Measurements from ENCODE around the gene ELP4.
A peak's percentile ranks its signal among the peaks of the same experiment; 100 is the strongest.
"Not testable (repeated sequence)": the region's sequence is repeated elsewhere in the genome, so short reads cannot be mapped to it uniquely, and the experiment has no call there.

Gene ELP4

GRCh38 chr11:31555938-31556337 lies 46.4 kb downstream of the ELP4 start:
- no peak for DNase-seq

- no peak for DNase-seq
Measured at GRCh38 chr11:31558001-31558400, 48.4 kb downstream of the ELP4 start.

- DNase-seq = no peak
Measured at GRCh38 chr11:31560842-31561476, 51.4 kb downstream of the ELP4 start.

- not testable (repeated sequence) for DNase-seq
Measured at GRCh38 chr11:31564517-31564916, 55.0 kb downstream of the ELP4 start.

GRCh38 chr11:31574133-31574532 lies 64.6 kb downstream of the ELP4 start:
- not testable (repeated sequence) for DNase-seq

- DNase-seq = not testable (repeated sequence)
Measured at GRCh38 chr11:31575764-31576163, 66.2 kb downstream of the ELP4 start.

- DNase-seq = not testable (repeated sequence)
Measured at GRCh38 chr11:31579412-31579811, 69.8 kb downstream of the ELP4 start.

GRCh38 chr11:31582697-31583096 lies 73.1 kb downstream of the ELP4 start:
- DNase-seq = no peak

GRCh38 chr11:31598454-31598853 lies 88.9 kb downstream of the ELP4 start:
- no peak for DNase-seq

GRCh38 chr11:31601635-31602282 lies 92.2 kb downstream of the ELP4 start:
- DNase-seq = no peak

GRCh38 chr11:31606893-31607292 lies 97.3 kb downstream of the ELP4 start:
- DNase-seq = no peak

- no peak for DNase-seq
Measured at GRCh38 chr11:31607914-31608313, 98.3 kb downstream of the ELP4 start.

- DNase-seq = no peak
Measured at GRCh38 chr11:31608995-31609394, 99.4 kb downstream of the ELP4 start.

GRCh38 chr11:31610544-31610943 lies 101.0 kb downstream of the ELP4 start:
- no peak for DNase-seq

- no peak for DNase-seq
Measured at GRCh38 chr11:31617246-31617645, 107.7 kb downstream of the ELP4 start.

GRCh38 chr11:31619980-31620379 lies 110.4 kb downstream of the ELP4 start:
- DNase-seq = no peak

GRCh38 chr11:31620434-31620833 lies 110.9 kb downstream of the ELP4 start:
- DNase-seq = no peak

- DNase-seq = no peak
Measured at GRCh38 chr11:31625868-31626267, 116.3 kb downstream of the ELP4 start.

GRCh38 chr11:31628111-31628510 lies 118.5 kb downstream of the ELP4 start:
- peak; percentile 3 for DNase-seq

GRCh38 chr11:31636983-31637382 lies 127.4 kb downstream of the ELP4 start:
- DNase-seq = no peak

- DNase-seq = no peak
Measured at GRCh38 chr11:31640611-31641010, 131.0 kb downstream of the ELP4 start.

GRCh38 chr11:31641477-31642062 lies 132.0 kb downstream of the ELP4 start:
- DNase-seq = peak; percentile 19

- DNase-seq = peak; percentile 19
Measured at GRCh38 chr11:31643857-31644256, 134.3 kb downstream of the ELP4 start.

GRCh38 chr11:31645747-31646146 lies 136.2 kb downstream of the ELP4 start:
- DNase-seq = no peak
